Globus pallidus (tissue), 1 donor: Measurements from ENCODE around the gene WAPL.
A peak's percentile ranks its signal among the peaks of the same experiment; 100 is the strongest.

ENCODE experiments used
- DNase-seq: peaks from one replicate; pipeline ENCODE4 v3.0.0-alpha.2; 2015; ENCODE audit warnings: low spot score

Gene WAPL

GRCh38 chr10:86522510-86522855, 891 bp upstream of the WAPL start:
- DNase-seq = no peak

GRCh38 chr10:86520871-86521677, 518 bp downstream of the WAPL start:
- no peak for DNase-seq

- no peak for DNase-seq
Observed at GRCh38 chr10:86518781-86519180, 2.8 kb downstream of the WAPL start.

GRCh38 chr10:86512137-86512536, 9.5 kb downstream of the WAPL start:
- DNase-seq = no peak

GRCh38 chr10:86511027-86511865, 10.3 kb downstream of the WAPL start:
- DNase-seq = no peak

GRCh38 chr10:86509145-86509544, 12.4 kb downstream of the WAPL start:
- no peak for DNase-seq

- DNase-seq = no peak
Observed at GRCh38 chr10:86508217-86508616, 13.4 kb downstream of the WAPL start.

- no peak for DNase-seq
Observed at GRCh38 chr10:86506499-86506898, 15.1 kb downstream of the WAPL start.

- DNase-seq = no peak
Observed at GRCh38 chr10:86506062-86506461, 15.5 kb downstream of the WAPL start.

- no peak for DNase-seq
Observed at GRCh38 chr10:86504510-86504909, 17.1 kb downstream of the WAPL start.

- DNase-seq = no peak
Observed at GRCh38 chr10:86500846-86501245, 20.7 kb downstream of the WAPL start.

- DNase-seq = no peak
Observed at GRCh38 chr10:86498598-86498997, 23.0 kb downstream of the WAPL start.

- no peak for DNase-seq
Observed at GRCh38 chr10:86497621-86498020, 24.0 kb downstream of the WAPL start.

- no peak for DNase-seq
Observed at GRCh38 chr10:86489960-86490612, 31.5 kb downstream of the WAPL start.

- DNase-seq = peak; percentile 81
Observed at GRCh38 chr10:86489071-86489810, 32.4 kb downstream of the WAPL start.

GRCh38 chr10:86486856-86487255, 34.7 kb downstream of the WAPL start:
- DNase-seq = no peak

- DNase-seq = no peak
Observed at GRCh38 chr10:86483664-86484063, 37.9 kb downstream of the WAPL start.

- DNase-seq = no peak
Observed at GRCh38 chr10:86481761-86482160, 39.8 kb downstream of the WAPL start.

GRCh38 chr10:86480571-86480970, 41.0 kb downstream of the WAPL start:
- no peak for DNase-seq

GRCh38 chr10:86472061-86472460, 49.5 kb downstream of the WAPL start:
- no peak for DNase-seq

GRCh38 chr10:86461963-86462804, 59.4 kb downstream of the WAPL start:
- no peak for DNase-seq
